Activated CD4-positive, CD25-positive, alpha-beta regulatory T cell treated with anti-CD3 and anti-CD28 coated beads, Interleukin-2, amount 50 U/mL, for 16 hours (primary cell): Measurements from ENCODE around the gene PKN3.
"Not testable (repeated sequence)": the region's sequence is repeated elsewhere in the genome, so short reads cannot be mapped to it uniquely, and the experiment has no call there.

Experiments
- DNase-seq: peaks from one replicate; pipeline ENCODE4 v3.0.0-alpha.2; 2020; ENCODE audit warnings: low read depth, low spot score

Gene PKN3

DNA sequence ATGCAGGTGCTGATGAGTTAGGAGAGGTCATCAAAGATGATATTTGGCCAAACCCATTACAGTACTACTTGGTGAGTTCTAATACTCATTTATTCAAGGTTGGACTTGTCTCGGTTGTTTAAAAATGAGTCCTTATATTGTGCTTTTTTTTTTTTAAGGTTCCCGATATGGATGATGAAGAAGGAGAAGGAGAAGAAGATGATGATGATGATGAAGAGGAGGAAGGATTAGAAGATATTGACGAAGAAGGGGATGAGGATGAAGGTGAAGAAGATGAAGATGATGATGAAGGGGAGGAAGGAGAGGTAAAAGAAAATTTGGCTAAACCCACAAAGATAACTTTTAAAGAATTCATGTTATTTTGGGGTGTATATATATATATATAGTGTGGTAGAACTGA is 8.6 kb upstream of the PKN3 start:
- not testable (repeated sequence) for DNase-seq

- DNase-seq = no peak
These were observed 8.0 kb upstream of the PKN3 start for GRCh38 chr9:128694344-128694743.

DNA sequence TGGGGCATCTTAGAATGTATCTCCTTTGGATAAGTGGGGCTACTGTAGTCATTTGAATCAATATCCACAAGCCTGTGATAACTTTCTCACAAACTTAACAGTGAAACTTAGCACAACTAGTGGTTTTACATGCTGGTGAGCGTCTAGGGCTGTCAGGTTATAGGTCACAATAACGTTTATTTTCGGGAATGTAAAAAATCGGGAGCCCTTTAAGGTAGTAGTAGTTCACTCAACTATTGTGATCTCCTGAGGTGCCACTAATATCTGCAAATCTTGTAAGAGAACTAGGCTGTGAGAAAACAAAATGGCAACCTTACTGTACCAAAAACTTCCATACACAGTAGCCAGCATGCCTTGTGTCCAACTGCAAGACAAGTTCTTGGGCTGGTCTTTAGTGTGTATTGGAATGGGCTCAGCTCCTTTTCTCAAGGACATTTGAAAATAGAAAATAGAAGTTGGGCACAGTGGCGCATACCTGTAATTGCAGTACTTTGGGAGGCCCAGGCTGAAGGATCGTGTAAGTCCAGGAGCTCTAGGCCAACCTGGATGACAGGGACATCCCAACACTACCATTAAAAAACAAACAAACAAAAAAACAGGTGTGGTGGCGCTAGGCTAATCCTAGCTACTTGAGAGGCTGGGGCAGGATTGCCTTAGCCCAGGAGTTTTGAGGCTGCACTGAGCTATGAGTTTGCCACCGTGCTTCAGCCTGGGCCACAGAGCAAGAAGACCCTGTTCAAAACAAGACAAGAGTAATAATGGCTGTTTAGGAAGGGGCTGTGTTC is 5.2 kb upstream of the PKN3 start:
- no peak for DNase-seq

DNA sequence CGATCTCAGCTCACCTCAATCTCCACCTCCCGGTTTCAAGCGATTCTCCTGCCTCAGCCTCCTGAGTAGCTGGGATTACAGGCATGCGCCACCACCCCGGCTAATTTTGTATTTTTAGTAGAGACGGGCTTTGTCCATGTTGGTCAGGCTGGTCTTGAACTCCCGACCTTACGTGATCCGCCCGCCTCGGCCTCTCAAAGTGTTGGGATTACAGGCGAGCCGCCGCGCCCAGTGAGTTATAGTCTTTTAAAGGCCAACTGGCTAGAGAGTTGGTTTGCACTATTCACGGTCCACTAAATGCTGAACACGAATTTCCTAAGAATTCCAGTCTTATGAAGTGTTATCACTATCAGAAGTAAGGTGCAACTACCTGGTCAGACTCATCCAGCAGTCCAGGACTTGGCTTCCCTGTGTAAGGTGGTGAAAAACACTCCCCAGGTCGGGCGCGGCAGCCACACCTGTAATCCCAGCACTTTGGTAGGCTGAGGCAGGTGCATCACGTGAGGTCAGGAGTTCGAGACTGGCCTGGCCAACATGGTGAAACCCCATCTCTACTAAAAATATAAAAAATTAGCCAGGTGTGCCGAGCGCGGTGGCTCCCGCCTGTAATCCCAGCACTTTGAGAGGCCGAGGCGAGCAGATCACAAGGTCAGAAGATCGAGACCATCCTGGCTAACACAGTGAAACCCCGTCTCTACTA is 3.1 kb upstream of the PKN3 start:
- DNase-seq = not testable (repeated sequence)

DNA sequence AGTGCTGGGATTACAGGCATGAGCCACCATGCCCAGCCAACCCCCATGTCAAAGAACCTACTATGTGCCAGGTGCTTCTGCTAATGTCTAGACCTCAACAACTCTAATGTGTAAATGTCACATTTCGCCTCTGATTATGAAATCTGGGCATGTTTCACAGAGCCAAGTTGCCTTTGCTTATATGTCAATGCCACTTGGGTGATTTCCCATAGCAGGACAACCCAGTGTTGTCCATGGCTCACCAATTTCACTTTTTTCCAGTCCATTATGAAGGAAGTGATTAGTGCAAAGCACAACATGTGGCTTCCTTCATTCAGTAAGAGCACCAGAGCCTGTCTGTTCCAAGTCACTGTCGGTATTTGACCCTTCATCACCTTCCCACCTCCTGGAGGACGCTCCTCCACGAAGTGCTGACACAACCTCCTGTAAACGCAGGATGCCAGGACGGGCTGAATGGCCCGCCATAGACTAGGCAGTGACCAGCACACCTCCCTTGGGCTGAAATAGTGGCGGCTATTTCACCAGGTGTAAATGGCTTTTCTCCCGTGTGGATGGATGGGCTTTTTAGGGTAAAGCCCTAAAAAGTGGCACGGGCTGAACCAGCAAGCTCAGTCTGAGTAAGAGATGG is 962 bp upstream of the PKN3 start:
- DNase-seq = no peak

GRCh38 chr9:128702949-128703615 is 779 bp downstream of the PKN3 start:
- no peak for DNase-seq

DNA sequence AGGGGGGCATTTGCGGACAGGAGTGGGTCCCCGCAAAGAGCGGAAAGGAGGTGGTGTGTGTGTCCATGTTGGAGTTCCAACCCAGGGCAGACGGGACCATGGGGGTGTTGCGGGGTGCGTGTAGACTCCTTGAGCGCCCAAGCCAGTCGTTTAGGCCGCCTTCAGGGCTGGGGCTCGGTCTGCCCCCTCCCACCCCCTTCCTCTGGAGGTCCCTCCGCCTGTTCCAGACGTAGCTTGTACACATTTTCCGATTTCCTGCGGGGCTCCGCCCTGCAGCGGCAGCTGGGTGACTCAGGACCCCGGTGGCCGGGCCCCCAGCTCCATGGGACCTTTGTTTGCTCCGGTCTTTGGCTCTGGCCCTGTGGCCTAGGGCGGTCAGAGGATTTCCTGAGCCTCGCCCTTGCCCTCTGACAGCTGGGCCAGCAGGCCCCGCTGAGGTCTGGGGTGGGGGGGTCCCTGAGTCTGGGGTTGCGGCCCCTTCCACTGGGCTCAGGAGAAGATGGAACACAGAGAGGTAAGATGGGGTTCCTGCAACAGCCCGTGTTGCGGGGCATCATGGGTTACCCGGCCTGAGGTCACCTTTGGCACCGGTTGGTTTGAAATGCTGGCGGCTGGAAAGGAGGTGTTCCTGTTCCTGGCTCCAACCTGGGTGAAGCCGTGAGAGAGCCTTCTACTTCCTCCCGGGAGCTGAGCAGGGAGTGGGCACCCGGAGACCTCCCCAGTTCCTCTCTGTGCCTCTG is 1.5 kb downstream of the PKN3 start:
- DNase-seq = no peak

GRCh38 chr9:128704356-128704670 is 2.0 kb downstream of the PKN3 start:
- DNase-seq = no peak

- DNase-seq = no peak
These were observed 3.0 kb downstream of the PKN3 start for GRCh38 chr9:128705051-128705965.

- DNase-seq = no peak
These were observed 3.7 kb downstream of the PKN3 start for GRCh38 chr9:128706045-128706444.

DNA sequence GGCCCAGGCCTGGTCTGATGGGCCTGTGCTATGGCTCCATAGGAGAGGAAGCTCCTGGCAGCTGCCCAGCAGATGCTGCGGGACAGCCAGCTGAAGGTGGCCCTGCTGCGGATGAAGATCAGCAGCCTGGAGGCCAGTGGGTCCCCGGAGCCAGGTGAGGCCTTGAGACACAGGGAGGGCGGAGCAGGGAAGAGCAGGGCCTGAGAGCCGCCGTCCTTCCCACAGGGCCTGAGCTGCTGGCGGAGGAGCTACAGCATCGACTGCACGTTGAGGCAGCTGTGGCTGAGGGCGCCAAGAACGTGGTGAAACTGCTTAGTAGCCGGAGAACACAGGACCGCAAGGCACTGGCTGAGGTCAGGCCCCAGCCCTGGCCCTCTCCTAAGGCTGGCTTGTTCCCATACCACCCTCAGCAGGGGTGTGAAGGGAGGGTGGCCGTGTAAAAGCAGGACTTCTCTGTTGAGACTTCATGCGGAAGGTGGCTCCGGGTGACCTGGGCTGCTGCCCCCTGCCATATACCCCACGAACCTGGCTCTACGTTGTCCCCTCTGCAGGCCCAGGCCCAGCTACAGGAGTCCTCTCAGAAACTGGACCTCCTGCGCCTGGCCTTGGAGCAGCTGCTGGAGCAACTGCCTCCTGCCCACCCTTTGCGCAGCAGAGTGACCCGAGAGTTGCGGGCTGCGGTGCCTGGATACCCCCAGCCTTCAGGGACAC is 4.5 kb downstream of the PKN3 start:
- no peak for DNase-seq

- no peak for DNase-seq
These were observed 5.1 kb downstream of the PKN3 start for GRCh38 chr9:128707446-128707845.

GRCh38 chr9:128712451-128713410 is 10.4 kb downstream of the PKN3 start:
- no peak for DNase-seq

GRCh38 chr9:128713411-128713780 is 11.1 kb downstream of the PKN3 start:
- DNase-seq = no peak

DNA sequence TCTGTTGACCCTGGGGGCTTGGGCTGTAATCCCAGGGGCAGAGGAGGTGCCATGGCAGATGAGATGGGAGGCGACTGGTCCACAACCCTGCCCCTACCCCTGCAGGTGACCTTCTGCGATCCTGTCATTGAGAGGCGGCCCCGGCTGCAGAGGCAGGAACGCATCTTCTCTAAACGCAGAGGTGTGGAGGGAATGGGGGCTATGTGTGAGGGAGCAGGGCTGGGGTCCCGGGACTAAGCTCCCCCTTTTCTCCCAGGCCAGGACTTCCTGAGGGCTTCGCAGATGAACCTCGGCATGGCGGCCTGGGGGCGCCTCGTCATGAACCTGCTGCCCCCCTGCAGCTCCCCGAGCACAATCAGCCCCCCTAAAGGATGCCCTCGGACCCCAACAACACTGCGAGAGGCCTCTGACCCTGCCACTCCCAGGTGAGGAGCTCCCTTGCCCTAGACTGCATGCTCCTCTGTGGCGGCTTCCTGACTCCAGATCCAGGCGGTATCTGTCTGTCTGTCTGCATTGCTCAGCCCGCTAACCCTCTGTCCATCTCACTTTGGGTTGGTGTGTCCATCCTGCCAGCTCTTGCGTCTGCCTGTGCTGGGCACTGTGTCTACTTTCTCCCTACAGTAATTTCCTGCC is 11.8 kb downstream of the PKN3 start:
- no peak for DNase-seq

GRCh38 chr9:128714586-128715435 is 12.5 kb downstream of the PKN3 start:
- DNase-seq = no peak

DNA sequence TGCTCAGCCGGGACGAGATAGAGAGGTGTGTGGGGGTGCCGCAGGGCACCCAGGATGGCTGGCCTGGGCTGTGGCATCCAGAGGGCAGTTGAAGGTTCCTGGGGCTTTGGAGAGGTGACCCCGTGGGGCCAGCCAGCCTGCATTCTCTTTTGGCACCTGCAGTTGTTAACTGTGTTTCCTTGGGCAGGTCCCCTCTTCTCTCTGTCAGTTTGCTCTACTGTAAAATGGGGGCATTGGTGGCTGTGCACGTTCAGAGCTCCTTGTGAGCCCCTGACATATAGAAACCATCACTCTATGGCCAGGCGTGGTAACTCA is 13.1 kb downstream of the PKN3 start:
- no peak for DNase-seq
